AG09319 (cell line): ENCODE results near the gene DCC.

Source experiments
- DNase-seq: peaks from one replicate; pipeline ENCODE4 v3.0.0-alpha.2; 2010; ENCODE audit warnings: low read depth; ENCODE audit errors: extremely low read depth
- TF ChIP-seq, protein P1 (sequence below): IDR thresholded peaks from 2 replicates; pipeline ENCODE4 v1.5.1; 2011; ENCODE audit warnings: low read depth, mild to moderate bottlenecking, inconsistent platforms, low read length, moderate library complexity

The DCC gene

DNA sequence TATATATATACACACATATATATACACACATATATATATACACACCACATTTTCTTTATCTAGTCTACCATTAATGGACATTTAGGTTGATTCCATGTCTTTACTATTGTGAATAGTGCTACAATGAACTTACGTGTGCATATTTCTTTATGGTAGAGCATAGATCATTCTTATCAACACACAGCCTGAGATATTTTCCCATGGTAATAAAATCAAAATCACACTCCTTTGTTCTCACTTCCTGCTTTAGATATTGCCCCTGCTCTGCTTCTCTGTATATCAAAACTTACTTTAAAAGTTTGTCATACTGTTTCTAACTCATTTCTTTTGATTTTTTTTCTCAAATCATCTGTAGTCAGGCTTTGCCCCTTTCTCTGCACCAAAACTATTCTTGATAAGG, 119.9 kb downstream of the DCC start:
- DNase-seq: no peak
- TF ChIP-seq, protein P1, sequence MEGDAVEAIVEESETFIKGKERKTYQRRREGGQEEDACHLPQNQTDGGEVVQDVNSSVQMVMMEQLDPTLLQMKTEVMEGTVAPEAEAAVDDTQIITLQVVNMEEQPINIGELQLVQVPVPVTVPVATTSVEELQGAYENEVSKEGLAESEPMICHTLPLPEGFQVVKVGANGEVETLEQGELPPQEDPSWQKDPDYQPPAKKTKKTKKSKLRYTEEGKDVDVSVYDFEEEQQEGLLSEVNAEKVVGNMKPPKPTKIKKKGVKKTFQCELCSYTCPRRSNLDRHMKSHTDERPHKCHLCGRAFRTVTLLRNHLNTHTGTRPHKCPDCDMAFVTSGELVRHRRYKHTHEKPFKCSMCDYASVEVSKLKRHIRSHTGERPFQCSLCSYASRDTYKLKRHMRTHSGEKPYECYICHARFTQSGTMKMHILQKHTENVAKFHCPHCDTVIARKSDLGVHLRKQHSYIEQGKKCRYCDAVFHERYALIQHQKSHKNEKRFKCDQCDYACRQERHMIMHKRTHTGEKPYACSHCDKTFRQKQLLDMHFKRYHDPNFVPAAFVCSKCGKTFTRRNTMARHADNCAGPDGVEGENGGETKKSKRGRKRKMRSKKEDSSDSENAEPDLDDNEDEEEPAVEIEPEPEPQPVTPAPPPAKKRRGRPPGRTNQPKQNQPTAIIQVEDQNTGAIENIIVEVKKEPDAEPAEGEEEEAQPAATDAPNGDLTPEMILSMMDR: no peak

DNA sequence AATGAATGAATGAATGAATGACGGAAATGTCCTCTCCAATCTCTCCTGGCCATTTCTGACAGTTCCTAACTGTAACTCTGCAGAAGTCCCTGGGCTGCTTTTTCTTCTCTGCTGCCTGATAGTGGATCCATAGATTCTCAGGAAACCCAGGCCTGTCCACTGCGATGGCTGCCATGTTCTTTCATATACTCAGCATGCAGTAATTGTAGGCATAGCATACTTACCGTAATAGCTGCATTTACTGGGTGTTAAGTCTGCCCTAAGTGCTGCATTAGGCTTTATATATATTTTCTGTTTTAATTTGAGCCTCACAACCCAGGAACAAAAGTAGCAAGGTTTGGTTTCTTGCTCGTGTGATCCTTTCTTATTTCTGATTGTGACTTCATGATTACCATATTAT, 122.9 kb downstream of the DCC start:
- TF ChIP-seq, protein P1: no peak
- no peak for DNase-seq

DNA sequence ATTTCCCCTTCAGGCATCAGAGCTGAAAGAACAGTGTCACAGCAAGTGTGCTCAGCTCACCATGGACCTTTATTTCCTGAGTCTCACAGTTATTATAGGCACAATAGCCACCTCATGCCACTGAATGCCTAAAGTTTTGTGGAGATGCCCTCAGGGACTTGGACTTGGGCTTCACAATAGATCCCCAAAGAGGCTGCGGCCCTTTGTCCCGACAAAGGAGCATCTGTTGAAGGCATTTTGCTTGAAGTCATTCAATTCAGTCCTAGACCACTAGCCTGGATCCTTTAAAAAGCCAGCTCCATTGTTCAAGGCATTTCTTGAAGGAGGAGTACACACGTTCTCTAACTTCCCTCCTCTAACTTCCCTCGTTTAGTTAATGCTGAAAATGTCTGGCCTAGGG, 125.4 kb downstream of the DCC start:
- TF ChIP-seq, protein P1: no peak
- DNase-seq: no peak

DNA sequence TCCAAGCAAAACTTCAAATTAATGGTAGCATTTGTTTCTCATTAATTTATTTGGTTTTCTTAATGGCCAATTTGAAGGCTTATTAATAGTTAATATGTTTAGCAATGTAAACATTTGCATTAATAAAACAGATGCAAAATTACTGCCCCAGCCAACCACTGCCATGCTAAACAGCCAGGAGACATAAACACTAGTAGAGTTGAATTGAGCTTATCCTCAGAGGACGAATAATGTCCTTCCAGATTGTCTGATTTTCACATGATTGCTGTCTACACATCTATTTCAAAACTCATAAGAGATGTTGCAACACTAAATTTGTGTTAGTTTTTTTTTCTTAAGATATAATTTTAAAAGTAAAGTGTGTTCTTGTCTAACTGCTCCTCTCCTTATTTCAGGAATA, 128.5 kb downstream of the DCC start:
- TF ChIP-seq, protein P1: no peak

DNA sequence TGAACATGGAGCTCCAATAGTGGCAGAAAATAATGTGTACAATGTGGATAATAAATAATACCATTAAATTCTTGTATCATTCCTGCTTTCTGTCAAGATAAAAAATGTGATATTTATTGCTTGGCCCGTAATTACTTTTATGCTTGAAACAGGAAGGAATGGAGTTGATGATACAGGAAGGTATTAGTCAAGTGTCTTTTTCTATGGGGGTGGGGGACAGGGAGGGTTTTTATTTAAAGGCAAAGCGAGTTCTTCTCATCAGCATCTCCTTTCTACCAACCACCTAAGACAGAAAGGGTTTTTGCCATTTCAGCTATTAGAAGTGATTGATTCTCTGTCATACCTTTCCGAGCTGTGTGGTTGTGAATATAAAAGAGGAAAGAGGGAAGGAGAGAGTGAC, 135.3 kb downstream of the DCC start:
- DNase-seq: no peak
- TF ChIP-seq, protein P1: no peak

More for the DNA sequence above, 128.5 kb downstream of the DCC start:
- DNase-seq: no peak

DNA sequence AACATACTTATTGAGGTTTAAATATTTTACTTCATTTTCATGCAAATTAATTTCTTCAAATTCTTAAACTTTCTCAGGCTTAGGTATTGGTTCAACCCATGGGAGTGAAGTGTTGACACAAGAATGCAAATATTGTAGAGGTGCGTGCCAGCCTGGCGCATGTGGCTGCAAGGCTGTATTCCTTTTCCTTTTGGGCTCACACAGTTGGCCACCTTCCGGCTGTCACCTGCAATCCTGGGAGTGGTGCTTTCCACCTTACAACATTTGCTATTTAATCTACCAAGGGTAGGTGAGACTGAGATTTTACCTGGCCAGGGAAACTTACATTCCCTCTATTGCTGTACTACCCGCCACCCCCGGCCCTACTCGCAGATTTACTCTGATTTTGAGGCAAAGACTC, 141.1 kb downstream of the DCC start:
- TF ChIP-seq, protein P1: no peak
- no peak for DNase-seq

DNA sequence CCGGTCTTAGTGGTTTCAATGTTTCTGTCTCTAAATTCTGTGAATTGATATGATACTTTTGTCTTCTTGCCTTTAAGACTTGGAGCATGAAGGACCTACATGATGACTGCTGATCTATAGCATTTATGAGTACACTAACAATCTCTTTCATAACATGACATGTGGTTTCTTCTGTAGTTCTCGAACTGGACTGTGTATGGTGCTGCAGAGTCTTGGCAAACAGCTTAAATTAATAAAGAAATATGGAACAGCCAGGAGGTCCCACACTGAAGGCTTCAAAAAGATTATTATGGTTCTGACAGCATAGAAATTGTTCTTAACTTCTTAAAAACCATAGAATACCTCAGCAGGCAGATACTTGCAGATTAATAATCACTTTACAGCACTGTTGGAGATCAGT, 145.0 kb downstream of the DCC start:
- DNase-seq: no peak
- TF ChIP-seq, protein P1: no peak
